Colon (tissue), 2 donors: Measurements from ENCODE around the gene DISP3.

Experiments
- FAIRE-seq: peaks from 2 replicates; lab custom pipeline; 2012; peaks lifted over from hg19 to GRCh38; lab: Jason Lieb, UNC
- donor health status: control.
- donor health status: control.

DISP3 gene

DNA sequence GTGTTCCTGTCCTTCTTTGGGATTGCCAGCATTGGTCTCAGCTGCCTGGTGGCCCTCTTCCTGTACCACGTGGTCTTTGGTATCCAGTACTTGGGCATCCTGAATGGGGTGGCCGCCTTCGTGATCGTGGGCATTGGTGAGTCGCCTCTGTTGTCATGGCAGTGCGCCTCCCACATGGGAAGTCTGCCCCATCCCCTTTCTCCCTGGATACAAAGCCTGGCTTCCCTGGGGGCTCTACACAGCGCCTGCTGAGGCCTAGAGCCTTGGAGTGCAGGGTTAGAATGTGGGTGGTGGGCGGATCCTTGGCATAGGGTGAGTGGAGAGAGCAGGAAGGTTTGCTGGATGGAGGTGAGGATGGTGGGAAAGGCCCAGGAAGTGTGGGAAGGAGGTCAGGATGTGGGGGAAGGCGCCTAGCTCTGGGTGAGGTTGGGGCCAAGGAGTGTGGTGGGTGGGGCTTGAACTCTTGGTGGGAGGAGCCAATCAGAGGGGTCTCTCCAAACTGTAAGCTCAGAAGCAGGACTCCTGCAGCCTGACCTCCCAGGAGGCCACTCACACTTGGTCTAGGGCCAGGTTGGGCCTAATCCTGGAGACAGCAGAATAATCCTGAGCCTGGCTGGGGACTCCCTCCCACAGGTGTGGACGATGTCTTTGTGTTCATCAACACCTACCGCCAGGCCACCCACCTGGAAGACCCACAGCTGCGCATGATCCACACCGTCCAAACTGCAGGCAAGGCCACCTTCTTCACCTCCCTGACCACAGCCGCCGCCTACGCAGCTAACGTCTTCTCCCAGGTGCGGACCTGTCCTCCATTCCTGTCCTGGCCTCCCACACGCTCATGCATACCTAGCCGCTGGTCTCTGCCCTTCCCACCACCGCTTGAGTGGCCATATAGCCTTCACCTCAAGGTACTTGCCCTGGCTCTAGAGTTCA, 36.7 kb downstream of the DISP3 start:
- FAIRE-seq: no peak

DNA sequence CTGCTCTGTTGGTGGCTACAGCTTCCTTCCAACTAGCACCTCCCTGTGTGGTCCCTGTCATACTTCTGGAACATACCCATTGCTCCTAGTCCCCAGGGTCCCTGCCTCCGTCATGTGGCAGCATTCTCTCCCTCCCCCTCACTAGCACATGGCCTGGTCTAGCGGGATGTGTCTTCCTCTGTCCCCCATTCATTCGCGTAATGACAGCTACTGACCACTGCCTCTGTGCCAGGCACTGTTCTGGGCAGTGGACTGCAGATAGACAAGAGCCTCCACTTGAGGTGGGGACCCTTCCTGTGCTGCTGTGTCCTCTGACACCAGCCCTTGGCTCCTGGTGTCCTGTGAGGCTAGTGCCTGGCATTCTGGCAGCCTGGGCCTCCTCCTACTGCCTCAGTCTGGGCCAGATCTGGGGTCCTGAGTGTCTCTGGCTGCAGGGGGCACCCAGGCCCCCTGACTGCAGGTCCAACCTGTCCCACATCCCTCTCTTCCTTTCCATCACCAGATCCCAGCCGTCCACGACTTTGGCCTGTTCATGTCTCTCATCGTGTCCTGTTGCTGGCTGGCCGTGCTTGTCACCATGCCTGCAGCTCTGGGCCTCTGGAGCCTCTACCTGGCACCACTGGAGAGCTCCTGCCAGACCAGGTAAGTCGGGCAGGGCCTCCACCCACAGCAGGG, 38.1 kb downstream of the DISP3 start:
- FAIRE-seq: no peak

DNA sequence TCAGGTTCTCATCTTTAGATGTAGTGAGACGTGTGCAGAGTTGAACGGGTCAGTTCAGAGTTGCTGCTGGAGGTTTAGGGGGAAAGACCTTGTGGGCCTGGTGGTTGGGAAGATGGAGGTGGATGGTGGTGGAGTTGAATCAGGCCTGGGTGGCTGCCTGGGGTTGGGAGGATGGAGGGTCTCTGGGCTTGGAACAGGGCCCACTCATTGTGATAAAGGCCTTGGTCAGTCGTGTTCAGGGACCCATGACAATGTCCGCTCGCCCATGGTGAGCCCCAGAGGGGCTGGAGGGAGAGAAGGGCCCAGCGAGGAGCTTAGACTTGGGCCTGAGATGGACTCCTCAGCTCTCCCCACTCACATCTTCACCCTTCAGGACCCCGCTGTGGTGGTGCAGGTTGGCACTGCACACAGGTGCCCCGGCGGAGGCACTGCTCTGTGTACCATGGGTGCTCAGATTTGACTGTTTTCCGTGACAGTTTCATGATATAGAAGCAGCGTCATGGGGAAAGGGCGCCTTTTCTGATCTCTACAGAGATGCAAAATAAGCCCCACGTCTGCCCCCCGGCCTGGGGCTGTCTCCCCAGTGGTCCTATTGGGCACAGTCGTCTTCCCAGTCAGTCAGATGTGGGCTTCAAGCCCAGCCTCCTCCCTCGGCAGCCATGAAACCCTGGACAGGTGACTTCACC, 39.2 kb downstream of the DISP3 start:
- FAIRE-seq: no peak

DNA sequence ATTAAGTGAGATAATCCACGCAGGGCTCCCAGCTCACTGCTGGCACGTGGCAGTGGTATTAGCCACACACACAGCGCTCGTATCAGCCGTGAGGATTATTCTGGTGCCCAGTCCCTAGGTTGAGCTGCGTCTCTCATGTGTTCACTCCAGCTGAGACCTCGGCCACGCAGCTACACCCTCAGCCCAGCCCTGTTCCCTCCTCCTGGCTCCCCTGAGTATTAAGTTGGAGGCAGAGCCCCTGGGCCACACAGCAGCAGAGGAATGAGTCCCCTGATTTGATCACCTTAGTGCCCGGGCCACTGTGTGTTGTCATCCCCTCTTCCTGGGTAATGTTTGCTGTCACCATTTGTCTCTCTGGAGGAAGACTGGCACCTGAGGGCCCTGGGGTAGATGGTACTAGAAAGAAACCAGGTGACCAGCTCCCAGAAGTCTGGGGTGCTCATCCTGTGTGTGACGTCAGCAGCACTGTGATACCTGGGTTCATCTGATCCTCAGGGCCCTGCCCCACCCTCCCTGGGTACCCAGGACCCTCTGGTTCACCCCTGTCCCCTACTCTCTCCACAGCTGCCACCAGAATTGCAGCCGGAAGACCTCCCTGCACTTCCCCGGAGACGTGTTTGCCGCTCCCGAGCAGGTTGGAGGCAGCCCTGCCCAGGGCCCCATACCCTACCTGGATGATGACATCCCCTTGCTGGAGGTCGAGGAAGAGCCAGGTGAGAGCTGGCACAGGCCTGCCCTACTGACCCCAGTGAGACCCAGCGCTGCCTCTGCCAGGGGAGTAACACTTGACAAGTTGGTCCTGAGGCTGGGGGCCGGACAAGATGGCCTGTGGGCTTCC, 40.1 kb downstream of the DISP3 start:
- FAIRE-seq: no peak

DNA sequence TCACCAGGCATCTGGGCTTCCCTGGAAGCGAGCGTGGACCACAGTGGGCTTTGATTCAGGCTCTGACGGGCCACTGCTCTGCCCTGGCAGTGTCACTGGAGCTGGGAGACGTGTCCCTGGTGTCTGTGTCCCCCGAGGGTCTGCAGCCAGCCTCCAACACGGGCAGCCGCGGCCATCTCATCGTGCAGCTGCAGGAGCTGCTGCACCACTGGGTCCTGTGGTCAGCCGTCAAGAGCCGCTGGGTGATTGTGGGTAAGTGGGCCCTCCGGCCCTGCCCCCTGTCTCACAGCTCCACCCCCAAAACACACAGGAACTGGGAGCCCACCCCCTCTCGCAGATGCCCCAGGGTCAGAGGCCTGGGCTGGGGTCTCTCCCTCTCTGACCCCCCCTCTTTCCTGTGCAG, 40.7 kb downstream of the DISP3 start:
- no peak for FAIRE-seq

DNA sequence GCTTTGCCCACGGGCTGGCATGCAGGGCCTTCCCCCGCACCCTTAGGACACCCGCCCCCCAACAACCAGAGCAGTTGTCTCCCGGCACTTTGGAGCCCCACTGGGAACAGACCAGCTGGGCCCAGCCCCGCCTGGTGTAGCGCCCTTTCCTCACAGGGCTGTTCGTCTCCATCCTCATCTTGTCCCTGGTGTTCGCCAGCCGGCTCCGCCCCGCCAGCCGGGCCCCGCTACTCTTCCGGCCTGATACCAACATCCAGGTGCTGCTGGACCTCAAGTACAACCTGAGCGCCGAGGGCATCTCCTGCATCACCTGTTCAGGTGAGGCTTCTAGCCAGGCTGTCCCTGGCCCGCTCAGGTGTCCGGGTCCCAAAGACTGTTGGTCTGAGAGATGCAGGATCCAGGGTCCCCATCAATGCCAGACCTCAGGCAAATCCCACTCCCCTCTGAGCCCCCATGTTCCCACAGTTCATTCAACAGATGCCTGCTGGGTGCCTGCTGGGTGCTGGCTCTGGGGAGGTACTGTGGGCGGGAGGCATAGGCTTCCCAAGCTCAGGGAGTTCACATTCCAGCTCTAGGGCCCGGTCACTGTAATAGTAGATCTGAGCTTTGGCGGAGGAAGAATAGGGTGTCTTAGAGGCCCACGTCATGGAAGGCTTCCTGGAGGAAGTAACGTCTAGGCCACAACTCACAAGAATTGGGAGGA, 41.7 kb downstream of the DISP3 start:
- FAIRE-seq: no peak

DNA sequence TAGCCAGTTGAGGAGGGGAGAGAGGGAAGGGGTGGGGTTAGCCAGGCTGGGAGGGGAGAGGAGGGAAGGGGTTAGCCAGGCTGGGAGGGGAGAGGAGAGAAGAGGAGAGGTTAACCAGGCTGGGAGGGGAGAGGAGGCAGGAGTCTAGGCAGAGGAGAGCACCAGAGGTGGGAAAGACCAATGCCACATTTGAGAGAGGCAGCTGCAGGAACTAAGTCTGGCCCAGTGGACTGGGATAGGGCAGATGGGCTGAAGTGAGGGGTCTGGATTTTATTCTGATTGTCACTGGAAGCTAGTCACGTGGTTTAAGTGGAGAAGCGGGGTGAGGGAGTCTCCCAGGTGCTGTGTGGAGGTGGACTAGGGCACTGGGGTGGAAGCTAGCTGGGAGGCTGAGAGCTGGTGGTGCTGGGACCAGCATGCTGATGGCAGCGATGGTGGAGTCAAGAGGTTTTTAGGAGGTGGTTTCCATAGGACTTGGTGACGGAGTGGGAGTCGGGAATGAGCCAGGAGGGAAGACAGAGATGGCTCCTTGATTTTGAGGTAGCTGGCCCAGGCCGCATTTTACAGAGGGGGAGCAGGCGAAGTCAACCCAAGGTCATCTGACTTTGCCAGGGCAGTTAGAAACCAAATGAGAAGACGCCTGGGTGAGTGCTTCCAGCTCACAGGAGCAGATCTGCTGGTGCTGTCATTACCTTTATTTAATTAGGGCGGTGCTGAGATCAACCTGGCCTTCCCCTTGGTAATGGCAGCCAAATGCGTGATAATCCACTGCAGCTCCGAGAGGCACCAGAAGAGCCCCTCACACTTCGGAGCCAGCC, 42.8 kb downstream of the DISP3 start:
- FAIRE-seq: no peak

DNA sequence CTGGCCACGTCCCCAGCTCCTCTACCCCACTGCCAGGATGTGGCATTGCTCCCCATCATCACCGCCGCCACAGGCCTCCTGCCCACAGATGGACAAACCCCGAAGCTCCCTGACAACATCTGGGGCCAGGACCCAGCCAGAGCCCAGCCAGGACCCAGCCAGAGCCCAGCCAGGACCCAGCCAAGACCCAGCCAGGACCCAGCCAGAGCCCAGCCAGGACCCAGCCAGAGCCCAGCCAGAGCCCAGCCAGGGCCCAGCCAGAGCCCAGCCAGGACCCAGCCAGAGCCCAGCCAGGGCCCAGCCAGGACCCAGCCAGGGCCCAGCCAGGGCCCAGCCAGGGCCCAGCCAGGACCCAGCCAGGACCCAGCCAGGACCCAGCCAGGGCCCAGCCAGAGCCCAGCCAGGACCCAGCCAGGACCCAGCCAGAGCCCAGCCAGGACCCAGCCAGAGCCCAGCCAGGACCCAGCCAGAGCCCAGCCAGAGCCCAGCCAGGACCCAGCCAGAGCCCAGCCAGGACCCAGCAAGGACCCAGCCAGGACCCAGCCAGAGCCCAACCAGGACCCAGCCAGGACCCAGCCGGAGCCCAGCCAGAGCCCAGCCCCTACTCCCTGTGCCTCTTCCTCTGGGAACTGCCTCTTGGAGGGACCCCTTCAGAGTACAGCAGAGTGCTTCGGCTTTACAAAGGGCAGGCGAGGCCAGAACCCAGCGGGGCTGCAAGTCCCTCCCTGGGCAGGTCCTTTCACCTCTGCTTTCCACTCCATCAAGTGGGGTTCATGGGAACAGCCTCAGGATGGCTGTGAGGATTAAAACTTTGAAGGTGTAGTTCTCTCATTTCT, 43.7 kb downstream of the DISP3 start:
- no peak for FAIRE-seq

DNA sequence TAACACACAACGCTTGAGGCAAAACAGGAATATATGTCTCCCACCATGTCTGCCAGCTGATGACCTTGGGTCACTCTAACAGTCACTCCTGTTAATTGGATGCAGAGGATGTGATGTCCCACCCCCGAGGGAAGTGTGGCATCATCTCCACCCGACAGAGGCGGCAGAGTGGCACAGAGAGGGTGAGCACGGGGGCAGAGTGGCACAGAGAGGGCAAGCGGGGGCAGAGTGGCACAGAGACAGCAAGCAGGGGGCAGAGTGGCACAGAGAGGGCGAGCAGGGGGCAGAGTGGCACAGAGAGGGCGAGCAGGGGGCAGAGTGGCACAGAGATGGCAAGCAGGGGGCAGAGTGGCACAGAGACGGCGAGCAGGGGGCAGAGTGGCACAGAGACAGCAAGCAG, 44.3 kb downstream of the DISP3 start:
- no peak for FAIRE-seq

DNA sequence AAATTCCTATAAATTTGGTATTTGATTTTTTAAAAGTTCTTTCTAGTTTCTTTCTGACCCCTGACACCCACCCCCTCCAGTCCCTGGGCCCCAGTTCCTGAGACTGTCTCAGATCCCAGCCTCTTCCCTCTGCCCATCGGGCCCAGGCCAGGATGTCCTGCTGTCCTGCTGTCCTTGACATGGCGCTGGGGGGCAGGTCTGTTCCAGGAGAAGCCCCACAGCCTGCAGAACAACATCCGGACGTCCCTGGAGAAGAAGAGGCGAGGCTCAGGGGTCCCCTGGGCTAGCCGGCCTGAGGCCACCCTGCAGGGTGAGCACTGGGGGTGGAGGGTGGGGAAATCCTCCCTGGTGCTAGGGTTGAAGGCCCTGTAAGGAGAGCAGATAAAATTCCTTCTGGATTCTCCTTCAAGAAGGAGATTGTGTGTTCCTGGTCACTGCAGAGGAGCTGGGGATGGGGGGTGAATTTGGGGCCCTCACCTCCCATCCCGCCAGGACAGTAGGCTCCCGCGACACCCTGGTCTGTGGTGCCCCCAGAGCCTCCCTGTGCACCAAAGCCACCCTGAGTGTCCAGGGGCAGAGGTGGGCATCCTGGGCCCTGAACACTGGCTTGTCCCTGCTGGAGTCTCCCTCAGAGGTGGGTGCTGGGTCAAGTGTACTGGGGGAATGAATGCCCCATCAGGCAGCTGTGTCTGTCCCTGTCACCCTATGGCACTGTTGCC, 45.0 kb downstream of the DISP3 start:
- no peak for FAIRE-seq

DNA sequence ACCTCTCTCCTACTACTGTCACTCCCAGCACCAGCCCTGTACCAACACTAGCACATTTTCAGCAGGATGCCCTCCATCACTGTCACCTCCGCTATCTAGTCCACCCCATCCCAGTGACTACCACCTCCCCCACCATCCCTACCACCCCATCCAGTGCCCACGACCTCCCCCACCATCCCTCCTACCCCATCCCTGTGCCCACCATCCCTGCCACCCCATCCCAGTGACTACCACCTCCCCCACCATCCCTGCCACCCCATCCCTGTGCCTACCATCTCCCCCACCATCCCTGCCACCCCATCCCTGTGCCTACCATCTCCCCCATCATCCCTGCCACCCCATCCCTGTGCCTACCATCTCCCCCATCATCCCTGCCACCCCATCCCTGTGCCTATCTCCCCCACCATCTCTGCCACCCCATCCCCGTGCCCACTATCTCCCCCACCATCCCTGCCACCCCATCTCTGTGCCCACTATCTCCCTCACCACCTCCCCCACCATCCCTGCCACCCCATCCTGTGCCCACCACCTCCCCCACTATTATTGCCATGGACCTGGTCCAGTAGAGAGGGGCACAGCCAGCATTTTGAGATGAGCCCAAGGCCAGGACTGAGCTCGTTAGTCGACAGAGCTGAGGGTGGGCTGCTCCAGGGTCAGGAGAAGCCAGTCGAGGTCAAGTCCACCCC, 45.7 kb downstream of the DISP3 start:
- FAIRE-seq: no peak

DNA sequence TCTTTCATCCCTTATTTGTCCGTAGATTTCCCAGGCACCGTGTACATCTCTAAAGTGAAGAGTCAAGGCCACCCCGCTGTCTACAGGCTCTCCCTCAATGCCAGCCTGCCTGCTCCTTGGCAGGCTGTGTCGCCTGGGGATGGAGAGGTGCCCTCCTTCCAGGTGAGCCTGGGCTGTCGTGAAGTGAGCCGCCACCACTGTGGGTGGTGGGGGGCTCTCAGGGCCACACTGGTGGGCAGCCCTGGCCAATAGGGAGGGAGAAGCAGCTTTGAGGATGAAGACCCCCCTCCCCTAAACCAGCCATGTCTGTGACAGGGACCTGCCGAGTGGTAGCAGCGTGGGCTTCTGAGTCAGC, 46.2 kb downstream of the DISP3 start:
- no peak for FAIRE-seq

DNA sequence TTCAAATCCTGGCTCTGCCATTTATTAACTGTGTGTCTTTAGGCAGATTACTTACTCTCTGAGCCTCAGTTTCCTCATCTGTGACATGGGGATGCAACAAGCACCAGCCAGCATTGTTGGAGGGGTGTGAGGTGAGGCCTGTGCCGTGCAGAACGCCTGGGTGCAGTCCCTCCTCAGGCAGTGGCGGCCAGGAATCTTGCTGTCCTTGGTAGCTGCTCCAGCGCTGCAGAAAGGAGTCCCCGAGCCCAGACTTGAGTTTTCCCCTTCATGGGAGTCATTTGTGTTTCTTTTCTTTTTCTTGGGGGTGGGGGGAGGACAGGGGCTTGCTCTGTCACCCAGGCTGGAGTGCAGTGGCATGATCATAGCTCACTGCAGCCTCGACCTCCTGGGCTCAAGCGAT, 46.6 kb downstream of the DISP3 start:
- no peak for FAIRE-seq

DNA sequence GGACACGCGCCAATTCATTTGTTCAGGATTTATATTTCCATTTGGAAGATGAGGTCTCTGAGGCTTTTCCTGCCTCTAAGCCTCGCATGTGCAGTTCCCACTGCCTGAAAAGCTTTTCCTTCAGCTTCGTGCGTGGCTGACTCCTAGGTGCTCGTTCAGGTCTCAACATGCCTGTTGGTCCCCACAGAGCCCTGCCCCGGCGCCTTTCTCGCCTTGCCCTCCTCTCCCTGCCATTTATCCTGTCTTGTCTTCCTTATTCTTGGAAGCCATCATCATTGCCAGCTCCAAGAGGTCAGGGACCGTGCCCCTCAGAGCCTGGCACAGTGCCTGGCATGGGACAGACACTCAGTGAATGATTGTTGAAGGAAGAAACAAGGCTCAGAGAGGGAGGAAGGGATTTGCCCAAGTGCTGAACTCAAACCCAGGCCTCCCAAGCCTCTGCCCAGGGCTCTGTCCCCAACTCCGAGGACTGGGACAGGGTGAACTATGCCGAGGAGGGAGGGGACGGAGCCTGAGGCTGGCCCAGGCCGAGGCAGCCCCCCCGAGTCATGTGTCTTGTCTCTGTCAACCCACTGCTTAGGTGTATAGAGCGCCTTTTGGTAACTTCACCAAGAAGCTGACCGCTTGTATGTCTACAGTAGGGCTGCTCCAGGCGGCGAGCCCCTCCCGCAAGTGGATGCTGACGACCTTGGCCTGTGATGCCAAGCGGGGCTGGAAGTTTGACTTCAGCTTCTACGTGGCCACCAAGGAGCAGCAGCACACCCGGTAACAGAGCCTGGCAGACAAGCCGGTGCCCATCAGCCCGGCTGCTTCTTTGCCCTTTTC, 47.3 kb downstream of the DISP3 start:
- no peak for FAIRE-seq

DNA sequence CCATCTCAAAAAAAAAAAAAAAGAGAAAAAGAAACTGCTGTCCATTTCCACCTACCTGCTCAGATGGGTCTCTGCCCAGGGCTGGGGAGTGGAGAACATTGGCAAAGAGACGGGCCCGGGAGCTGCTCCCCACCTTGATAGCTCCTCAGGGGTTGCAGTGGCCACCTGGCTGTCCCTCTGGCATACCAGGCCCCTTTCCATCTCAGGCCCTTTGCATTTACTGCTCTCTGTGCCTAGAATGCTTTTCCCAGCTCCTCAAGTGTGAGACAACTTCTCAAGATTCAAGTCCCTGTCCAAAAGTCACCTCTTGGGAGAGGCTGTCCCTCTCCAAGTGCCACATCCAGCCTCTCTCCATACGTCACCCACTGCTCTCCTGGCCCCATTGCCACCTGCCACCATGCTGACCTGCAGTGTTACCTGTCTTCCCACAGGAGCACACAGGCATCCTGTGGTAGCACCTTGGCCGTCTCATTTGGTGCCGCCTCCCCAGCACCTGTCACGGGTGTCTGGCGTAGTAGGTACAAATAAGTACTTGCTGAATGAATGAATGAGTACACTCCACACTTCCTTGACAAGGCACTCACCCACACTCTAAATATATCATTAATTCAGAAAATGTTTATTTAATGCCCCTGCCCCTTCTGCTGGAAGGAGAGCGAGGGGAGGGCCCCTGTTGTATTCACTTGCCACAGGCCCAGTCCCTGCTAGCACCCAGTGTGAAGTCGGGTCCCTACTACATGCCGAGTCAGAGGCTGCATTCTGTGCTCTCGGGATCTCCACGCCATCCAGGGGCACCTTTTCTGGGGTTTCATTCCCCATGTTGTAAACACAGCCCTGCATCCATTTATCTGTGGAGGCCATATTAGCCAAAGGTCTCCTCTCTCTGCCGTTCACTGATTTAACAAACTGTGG, 48.8 kb downstream of the DISP3 start:
- no peak for FAIRE-seq

DNA sequence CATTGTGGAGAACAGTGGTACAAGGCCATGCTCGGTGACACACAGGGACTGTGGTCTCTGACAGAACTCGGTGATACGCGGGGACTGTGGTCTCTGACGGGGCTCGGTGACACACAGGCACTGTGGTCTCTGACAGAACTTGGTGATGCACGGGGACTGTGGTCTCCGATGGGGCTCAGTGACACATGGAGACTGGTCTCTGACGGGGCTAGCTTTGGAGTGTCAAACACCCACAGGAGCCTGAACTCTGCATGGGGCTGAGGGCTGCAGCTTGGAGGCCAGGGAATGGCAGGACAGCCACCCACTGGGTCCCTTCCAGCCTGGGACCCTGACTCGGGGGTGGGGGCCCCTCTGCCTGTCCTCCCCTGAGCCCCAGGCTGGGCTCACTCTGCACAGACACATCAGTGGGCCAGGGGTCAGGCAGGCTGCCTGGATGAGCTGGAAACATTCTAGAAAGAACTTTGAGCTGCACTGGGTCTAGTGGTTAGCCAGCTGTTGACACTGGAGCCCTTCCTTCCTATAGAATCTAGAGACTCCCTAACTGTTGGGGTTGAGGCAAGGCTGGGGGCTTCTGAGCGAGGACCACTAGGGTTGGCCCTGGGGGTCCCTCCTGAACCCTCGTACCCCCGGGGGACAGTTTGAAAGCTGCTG, 49.8 kb downstream of the DISP3 start:
- no peak for FAIRE-seq
